Neural cell (in vitro differentiated cells): ENCODE measurements around the gene NDST1.

Source experiments
- CTCF ChIP-seq: fragments of 450-650 bp; IDR thresholded peaks from 2 replicates; pipeline ENCODE4 v1.5.1; 2014; ENCODE audit warnings: antibody characterized with exemption, mild to moderate bottlenecking, moderate library complexity; ENCODE audit not compliant: poor library complexity, severe bottlenecking
- EP300 ChIP-seq: fragments of 450-650 bp; conservative IDR thresholded peaks from 2 replicates; pipeline ENCODE4 v1.6.1; 2014; ENCODE audit warnings: antibody characterized with exemption, mild to moderate bottlenecking, moderate library complexity; ENCODE audit not compliant: poor library complexity, severe bottlenecking
- EZH2 ChIP-seq: fragments of 200-600, 300-800 bp; shearing (Covaris generic), sonication (generic); IDR thresholded peaks from 2 replicates; pipeline ENCODE4 v1.6.1; 2014; ENCODE audit warnings: antibody characterized with exemption, low read length, borderline replicate concordance, mild to moderate bottlenecking; ENCODE audit not compliant: insufficient read depth, poor library complexity, severe bottlenecking
- MXI1 ChIP-seq: fragments of 450-650 bp; conservative IDR thresholded peaks from 2 replicates; pipeline ENCODE4 v1.6.1; 2014; ENCODE audit warnings: antibody characterized with exemption, mild to moderate bottlenecking; ENCODE audit not compliant: poor library complexity, severe bottlenecking
- POLR2AphosphoS5 ChIP-seq: IDR thresholded peaks from 2 replicates; pipeline ENCODE4 v1.6.1; 2012
- REST ChIP-seq: IDR thresholded peaks from 2 replicates; pipeline ENCODE4 v1.6.1; 2012; ENCODE audit warnings: borderline replicate concordance
- SMC3 ChIP-seq: fragments of 450-650 bp; conservative IDR thresholded peaks from 2 replicates; pipeline ENCODE4 v1.6.1; 2014; ENCODE audit warnings: antibody characterized with exemption, mild to moderate bottlenecking, moderate library complexity; ENCODE audit not compliant: poor library complexity
- TAF1 ChIP-seq: IDR thresholded peaks from 2 replicates; pipeline ENCODE4 v1.6.1; 2012; ENCODE audit warnings: low read depth

GRCh38 chr5:150606476-150606875 is 98.5 kb downstream of the NDST1 start:
- no peak for TF ChIP-seq CTCF
- TF ChIP-seq POLR2AphosphoS5 = no peak
- no peak for TF ChIP-seq EZH2
- no peak for TF ChIP-seq MXI1
- TF ChIP-seq EP300 = no peak
- TF ChIP-seq REST = no peak
- no peak for TF ChIP-seq TAF1
- TF ChIP-seq SMC3 = no peak
